Measurements from ENCODE around the gene SMG7.

SMG7 gene

DNA sequence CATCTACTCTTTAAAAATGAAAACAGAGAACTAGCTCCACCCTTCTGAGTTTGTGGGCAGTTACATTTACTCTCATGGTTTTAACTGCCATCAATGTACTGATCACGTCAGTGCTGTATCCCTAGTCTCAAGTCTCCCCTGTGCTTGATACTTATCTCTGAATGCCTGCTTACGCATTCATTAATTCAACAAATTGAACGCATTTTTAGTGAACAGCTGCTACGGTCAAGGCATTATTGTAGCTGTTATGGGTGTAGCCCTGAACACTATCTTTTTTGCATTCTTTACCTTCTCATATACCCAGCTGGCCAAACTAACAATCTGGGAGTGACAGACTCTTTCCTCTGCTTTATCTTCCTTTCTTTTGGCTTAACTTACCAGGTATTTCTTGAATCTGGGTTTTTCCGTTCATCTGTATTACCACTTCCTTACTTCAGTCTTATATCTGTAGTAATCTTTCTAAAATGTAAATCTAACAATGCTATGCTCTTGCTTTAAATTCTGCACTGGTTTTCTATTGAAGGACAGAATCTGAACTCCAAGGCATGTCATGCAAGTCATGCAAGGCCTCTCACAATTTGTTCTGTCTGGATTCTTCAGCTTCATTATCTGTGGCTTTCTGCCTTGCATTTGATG is 33.3 kb downstream of the SMG7 start:
- peaks cover 4% of the 10 kb centered on the region; the same call in 1 of the 2 replicates for H3K36me3 ChIP-seq
- H3K4me3 ChIP-seq, result no peak overlapping the region
- no peak overlapping the region for H3K27ac ChIP-seq
- H4K20me1 ChIP-seq, result peaks cover 99% of the 10 kb centered on the region
- H3K4me1 ChIP-seq, result 0 out of 2 replicates have a peak, but pooled peaks cover 4% of the 10 kb centered on the region
- no peak overlapping the region for H3K4me2 ChIP-seq
- H3K9me3 ChIP-seq, result no peaks in the 10 kb centered on the region
- no peaks in the 10 kb centered on the region for H3K27me3 ChIP-seq
- TF ChIP-seq Cebpa-rat (IDR thresholded peaks at IDR 0.05), result no peak
- H3K9ac ChIP-seq, result no peak overlapping the region

DNA sequence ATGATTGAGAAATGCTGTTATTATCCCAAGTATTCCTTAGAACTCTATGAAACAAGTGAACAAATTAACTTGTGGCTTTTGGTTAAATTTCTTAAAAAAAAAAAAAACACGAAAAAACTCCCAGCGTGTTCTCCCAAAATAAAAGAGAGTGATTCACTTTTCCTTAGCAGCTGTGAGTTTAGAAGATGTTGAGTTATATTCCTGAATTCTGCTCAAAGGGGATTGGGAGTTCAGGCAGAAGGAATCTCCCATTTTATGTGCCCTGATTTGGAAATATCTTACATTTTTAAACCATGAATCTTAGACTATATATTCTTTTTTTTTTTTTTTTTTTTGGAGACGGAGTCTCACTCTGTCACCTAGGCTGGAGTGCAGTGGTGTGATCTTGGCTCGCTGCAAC is 34.3 kb downstream of the SMG7 start:
- Histone ChIP-seq H3K27ac (no peak overlapping the region), H3K9me3 (no peaks in the 10 kb centered on the region), H3K27me3 (no peaks in the 10 kb centered on the region), H3K4me3 (no peak overlapping the region), H3K36me3 (peaks cover 4% of the 10 kb centered on the region; the same call in 1 of the 2 replicates), H3K4me1 (0 out of 2 replicates have a peak, but pooled peaks cover 4% of the 10 kb centered on the region), H3K4me2 (no peak overlapping the region), H4K20me1 (peaks cover 99% of the 10 kb centered on the region), H3K9ac (no peak overlapping the region)
- TF ChIP-seq Cebpa-rat (IDR thresholded peaks at IDR 0.05), result no peak

DNA sequence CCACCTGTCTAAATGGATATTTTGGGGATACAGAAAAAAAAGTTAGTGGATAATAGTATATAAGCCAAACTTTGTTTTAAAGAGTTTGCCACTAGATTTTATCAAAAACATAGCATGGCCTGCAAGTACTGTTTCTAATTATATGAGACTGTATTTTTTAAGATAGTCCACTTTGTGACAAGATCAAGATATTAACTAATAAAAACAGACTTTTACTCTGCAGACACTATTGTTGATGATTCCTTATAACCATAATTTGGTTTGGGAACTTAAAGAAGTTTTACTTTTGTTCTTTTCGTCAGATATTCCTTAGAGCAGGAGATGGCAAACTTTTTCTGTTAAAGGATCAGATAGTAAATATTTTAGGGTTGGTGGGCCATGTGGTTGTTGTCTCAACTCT is 36.4 kb downstream of the SMG7 start:
- H3K4me1 ChIP-seq, result 0 out of 2 replicates have a peak, but pooled peaks cover 4% of the 10 kb centered on the region
- no peaks in the 10 kb centered on the region for H3K27me3 ChIP-seq
- TF ChIP-seq Cebpa-rat (IDR thresholded peaks at IDR 0.05), result no peak
- no peak overlapping the region for H3K4me2 ChIP-seq
- H3K4me3 ChIP-seq, result no peak overlapping the region
- H3K9me3 ChIP-seq, result no peaks in the 10 kb centered on the region
- H3K9ac ChIP-seq, result no peak overlapping the region
- peaks cover 97% of the 10 kb centered on the region for H4K20me1 ChIP-seq
- H3K27ac ChIP-seq, result no peak overlapping the region
- peaks cover 9% of the 10 kb centered on the region; the same call in 1 of the 2 replicates for H3K36me3 ChIP-seq

DNA sequence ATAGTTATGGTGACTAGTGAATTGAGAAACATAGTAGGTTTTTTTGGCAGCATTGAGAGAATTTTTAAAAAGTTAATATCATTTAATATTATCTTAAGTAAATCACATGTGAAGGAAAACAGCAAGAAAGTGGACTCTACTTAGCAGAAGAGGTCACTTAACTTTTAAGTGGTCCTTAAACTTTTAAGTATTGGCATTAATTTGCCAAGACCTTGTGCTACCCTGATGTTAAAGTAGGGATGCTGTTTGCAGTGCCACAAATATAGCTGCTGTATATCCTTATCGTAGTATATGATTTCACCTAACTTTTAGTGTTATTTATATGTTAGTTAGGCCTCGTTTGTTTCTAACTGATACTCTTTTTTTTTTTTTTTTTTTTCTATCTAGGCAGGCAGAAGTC is 40.2 kb downstream of the SMG7 start:
- Histone ChIP-seq H3K9ac (no peak overlapping the region), H3K9me3 (no peaks in the 10 kb centered on the region), H3K4me2 (no peak overlapping the region), H3K27me3 (no peaks in the 10 kb centered on the region), H3K27ac (no peak overlapping the region), H3K4me3 (no peak overlapping the region), H4K20me1 (peaks cover 96% of the 10 kb centered on the region), H3K36me3 (peaks cover 32% of the 10 kb centered on the region), H3K4me1 (0 out of 2 replicates have a peak, but pooled peaks cover 4% of the 10 kb centered on the region)
- TF ChIP-seq Cebpa-rat (IDR thresholded peaks at IDR 0.05), result no peak

DNA sequence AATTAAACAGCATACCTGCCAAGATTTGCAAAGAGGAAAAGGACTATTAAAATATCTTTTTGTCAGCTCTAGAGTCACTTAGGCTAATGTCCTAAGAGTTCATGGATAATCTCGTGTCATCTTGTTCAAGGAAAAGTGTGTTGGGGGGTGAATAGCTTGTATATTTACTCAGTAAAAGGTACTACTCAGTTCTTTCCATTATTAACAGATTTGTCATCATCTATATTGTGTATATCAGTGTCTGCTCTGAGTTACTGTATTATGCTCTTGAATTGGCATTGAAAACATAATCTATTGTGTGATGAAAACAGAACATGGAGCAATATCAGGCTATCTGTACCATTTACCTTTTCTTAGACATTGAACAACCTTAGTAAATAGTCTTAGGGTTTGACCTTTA is 41.9 kb downstream of the SMG7 start:
- no peak overlapping the region for H3K27ac ChIP-seq
- H3K4me1 ChIP-seq, result no peaks in the 10 kb centered on the region
- no peak for TF ChIP-seq Cebpa-rat (IDR thresholded peaks at IDR 0.05)
- no peaks in the 10 kb centered on the region for H3K9me3 ChIP-seq
- no peaks in the 10 kb centered on the region for H3K27me3 ChIP-seq
- H4K20me1 ChIP-seq, result peaks cover 84% of the 10 kb centered on the region
- no peak overlapping the region for H3K4me2 ChIP-seq
- H3K36me3 ChIP-seq, result peaks cover 45% of the 10 kb centered on the region
- H3K9ac ChIP-seq, result no peak overlapping the region
- no peak overlapping the region for H3K4me3 ChIP-seq

DNA sequence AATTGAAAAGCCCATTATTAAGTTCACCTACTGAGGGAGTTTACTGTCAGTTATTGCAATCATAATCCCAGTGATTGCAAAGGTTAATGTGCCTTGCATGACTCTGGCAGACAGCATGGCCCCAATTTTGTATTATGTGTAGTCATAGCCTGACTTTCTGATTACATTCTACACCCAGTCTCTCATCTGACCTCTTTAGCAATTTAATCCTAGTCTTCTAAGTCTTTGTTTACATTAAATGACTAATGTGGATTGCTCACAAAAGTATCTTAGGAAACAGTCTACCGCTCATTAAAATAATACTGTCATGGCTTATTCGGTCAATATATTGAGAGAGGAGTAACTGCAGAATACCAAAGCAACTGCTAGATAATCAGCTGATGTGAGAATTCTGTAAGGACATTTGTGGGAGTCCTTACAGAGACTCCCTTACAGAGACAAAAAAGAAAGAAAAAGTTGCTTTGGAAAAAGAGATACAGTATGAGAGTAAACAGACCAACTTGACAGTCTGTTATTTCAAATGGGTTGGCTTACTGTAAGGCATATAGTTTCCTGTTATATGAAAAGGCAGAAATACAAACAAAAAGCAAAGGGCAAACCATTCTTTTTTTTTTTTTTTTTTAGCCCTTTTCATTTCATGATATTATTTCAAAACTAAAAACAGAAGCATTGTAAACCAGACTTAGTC is 42.8 kb downstream of the SMG7 start:
- Histone ChIP-seq H3K4me2 (no peak overlapping the region), H3K36me3 (peaks cover 46% of the 10 kb centered on the region), H3K27me3 (no peaks in the 10 kb centered on the region)

DNA sequence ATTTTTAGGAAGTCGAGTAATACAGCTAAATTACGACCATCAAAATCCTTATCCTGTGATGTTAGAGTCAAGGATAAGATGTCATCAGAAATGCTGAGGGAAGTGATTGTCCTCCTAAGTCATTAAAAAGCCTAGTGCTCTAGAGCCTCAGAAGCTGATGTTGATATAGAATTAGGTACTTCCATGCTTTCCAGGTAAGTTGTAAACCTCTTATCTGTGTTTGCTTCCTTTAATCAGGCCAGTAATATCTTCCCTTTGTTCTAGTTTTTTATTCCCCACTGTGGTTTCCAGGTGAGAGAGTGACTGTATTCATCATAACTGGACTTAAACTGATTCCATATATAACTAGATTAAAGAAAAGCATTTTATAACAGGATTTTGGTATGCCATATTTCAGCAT is 44.4 kb downstream of the SMG7 start:
- no peak overlapping the region for H3K4me3 ChIP-seq
- peaks cover 55% of the 10 kb centered on the region for H3K36me3 ChIP-seq

More for the DNA sequence above, 42.8 kb downstream of the SMG7 start:
- H3K4me3 ChIP-seq, result no peak overlapping the region
- TF ChIP-seq Cebpa-rat (IDR thresholded peaks at IDR 0.05), result no peak
- H4K20me1 ChIP-seq, result peaks cover 75% of the 10 kb centered on the region
- H3K4me1 ChIP-seq, result no peaks in the 10 kb centered on the region
- H3K9me3 ChIP-seq, result no peaks in the 10 kb centered on the region
- H3K9ac ChIP-seq, result no peak overlapping the region
- H3K27ac ChIP-seq, result no peak overlapping the region

DNA sequence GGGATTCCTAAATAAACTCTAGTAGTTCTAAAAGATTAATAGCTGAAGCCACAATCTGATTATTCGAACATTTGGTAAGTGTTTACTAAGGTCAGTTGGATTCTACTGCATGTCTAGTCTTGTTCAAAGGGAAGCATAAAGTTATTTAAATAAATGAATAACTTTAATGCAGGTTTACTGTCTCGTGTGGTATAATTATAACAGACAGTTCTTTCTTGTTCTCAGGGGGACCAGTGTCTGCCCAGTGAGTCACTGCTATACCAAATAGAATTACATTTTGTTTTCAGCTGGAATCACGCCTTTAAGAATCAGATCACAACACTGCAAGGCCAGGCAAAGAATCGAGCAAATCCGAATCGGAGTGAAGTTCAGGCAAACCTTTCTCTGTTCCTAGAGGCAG is 45.1 kb downstream of the SMG7 start:
- Histone ChIP-seq H3K27me3 (no peaks in the 10 kb centered on the region), H3K36me3 (peaks cover 61% of the 10 kb centered on the region), H3K4me3 (no peak overlapping the region), H3K9me3 (no peaks in the 10 kb centered on the region), H3K9ac (no peak overlapping the region), H3K4me1 (no peaks in the 10 kb centered on the region; the same call in 1 of the 2 replicates), H4K20me1 (peaks cover 53% of the 10 kb centered on the region), H3K27ac (no peak overlapping the region), H3K4me2 (no peak overlapping the region)
- TF ChIP-seq Cebpa-rat (IDR thresholded peaks at IDR 0.05), result no peak

More for the DNA sequence above, 44.4 kb downstream of the SMG7 start:
- H3K9ac ChIP-seq, result no peak overlapping the region
- H4K20me1 ChIP-seq, result peaks cover 59% of the 10 kb centered on the region
- no peaks in the 10 kb centered on the region; the same call in 1 of the 2 replicates for H3K4me1 ChIP-seq
- no peak overlapping the region for H3K4me2 ChIP-seq
- no peaks in the 10 kb centered on the region for H3K27me3 ChIP-seq
- no peak overlapping the region for H3K27ac ChIP-seq
- H3K9me3 ChIP-seq, result no peaks in the 10 kb centered on the region
- no peak for TF ChIP-seq Cebpa-rat (IDR thresholded peaks at IDR 0.05)

DNA sequence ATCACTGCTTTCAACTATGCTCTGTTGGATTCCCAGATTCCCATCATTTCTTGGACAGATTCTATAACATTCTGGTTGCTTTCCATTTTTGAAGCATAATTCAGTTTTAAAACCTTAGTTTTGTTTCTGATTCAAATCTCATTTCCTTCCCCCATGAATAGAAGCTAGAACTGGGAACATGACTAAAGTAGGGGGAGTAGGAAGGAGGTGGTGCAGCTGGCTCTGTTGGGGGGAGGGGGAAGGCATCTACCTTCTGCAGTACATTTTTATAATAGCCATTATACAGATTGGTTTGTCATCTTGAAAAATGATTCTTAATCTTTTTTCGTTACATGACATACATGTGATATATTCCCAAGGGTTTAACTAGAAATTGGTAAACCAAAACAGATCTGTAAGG is 48.1 kb downstream of the SMG7 start:
- Histone ChIP-seq H3K36me3 (peaks cover 72% of the 10 kb centered on the region), H3K9me3 (no peaks in the 10 kb centered on the region), H4K20me1 (peaks cover 25% of the 10 kb centered on the region), H3K27me3 (no peaks in the 10 kb centered on the region), H3K9ac (no peak overlapping the region), H3K4me2 (no peak overlapping the region), H3K4me3 (no peak overlapping the region), H3K27ac (no peak overlapping the region), H3K4me1 (no peaks in the 10 kb centered on the region; the same call in 1 of the 2 replicates)
- TF ChIP-seq Cebpa-rat (IDR thresholded peaks at IDR 0.05), result no peak

DNA sequence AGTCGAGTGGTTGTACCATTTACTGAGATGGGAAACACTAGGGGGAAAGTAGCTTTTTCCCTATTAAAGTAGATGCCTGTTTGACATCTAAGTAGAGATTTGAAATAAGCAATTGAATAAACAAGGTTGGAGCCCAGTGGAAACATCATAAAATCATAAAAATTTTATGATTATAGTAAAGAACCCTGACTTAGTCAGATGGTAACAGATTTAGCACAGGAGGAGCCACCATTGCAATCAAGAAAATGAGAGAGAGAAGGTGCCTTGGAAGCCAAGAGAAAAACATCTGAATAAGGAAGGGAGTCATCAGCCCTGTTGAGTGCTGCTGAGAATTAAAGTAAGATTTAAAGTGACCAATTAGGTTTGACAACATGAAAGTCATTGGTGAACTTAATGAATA is 49.8 kb downstream of the SMG7 start:
- H3K27ac ChIP-seq, result no peak overlapping the region
- no peak overlapping the region for H3K4me2 ChIP-seq
- peaks cover 10% of the 10 kb centered on the region; the same call in 1 of the 2 replicates for H4K20me1 ChIP-seq
- H3K27me3 ChIP-seq, result no peaks in the 10 kb centered on the region
- peaks cover 71% of the 10 kb centered on the region for H3K36me3 ChIP-seq
- no peaks in the 10 kb centered on the region for H3K9me3 ChIP-seq
- no peak for TF ChIP-seq Cebpa-rat (IDR thresholded peaks at IDR 0.05)
- H3K4me3 ChIP-seq, result no peak overlapping the region
- H3K4me1 ChIP-seq, result no peaks in the 10 kb centered on the region; the same call in 1 of the 2 replicates
- no peak overlapping the region for H3K9ac ChIP-seq

Data from BLaER1 (cell line).